GM18498 (cell line): Measurements from ENCODE around the gene ABI3BP.
"Not testable (repeated sequence)": the region's sequence is repeated elsewhere in the genome, so short reads cannot be mapped to it uniquely, and the experiment has no call there.

Source experiments
- ATAC-seq: cut with Tn5 transposase; IDR thresholded peaks from one replicate; pipeline ENCODE4 v1.9.1; 2021; ENCODE audit warnings: mild to moderate bottlenecking, moderate library complexity; ENCODE audit not compliant: unreplicated experiment

Gene ABI3BP, protein sequence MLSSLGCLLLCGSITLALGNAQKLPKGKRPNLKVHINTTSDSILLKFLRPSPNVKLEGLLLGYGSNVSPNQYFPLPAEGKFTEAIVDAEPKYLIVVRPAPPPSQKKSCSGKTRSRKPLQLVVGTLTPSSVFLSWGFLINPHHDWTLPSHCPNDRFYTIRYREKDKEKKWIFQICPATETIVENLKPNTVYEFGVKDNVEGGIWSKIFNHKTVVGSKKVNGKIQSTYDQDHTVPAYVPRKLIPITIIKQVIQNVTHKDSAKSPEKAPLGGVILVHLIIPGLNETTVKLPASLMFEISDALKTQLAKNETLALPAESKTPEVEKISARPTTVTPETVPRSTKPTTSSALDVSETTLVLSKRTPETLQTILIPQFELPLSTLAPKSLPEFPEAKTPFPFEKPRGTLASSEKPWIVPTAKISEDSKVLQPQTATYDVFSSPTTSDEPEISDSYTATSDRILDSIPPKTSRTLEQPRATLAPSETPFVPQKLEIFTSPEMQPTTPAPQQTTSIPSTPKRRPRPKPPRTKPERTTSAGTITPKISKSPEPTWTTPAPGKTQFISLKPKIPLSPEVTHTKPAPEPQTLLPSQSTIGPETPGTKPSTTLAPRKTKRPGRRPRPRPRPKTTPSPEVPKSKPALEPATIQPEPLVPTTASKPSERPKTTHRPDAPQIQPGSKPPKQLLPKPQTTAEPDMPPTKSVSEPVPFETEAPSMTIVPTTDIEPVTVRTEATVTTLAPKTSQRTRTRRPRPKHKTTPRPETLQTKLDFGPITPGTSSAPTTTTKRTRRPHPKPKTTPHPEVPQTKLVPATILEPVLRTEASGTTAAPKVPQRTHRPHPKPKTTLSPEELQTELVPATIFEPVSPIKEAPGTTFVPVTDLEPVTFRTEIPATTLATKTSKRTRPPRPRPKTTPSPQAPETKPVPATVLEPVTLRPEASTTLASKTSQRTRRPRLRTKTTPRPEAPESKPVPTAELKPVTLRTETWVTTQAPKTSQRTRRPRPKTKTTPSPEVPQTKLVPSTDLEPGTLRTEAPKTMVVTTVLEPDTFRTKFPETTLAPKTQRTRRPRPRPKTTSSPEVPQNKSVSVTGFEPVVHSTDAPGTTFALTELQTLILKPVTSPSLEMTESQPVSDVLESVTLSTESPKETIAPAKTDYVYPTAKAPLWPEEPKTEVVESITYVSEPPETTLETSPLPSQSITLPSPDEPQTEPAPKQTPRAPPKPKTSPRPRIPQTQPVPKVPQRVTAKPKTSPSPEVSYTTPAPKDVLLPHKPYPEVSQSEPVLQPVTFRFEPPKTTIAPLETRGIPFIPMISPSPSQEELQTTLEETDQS (N-terminal part only)

DNA sequence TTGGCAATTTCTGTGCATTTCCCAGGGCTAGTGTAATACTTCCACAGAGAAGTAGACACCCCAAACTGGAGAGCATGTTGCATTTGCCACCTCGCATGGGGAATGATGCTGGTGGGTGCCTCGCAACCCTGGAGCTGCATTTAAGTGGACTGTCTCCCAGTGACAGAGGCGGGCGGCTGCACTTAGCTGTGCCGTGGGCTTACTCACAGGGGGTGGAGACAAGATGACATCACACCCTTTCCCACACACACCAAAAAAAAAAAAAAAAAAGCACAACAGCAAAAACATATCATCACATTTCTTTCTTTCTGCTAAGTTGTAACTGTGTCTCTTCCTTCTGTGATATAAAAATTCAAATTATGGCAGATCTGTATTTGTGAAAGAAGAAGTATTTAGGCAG is at the start of gene ABI3BP:
Gene ABI3BP (minus strand): TSS at position 113 of the 400 bp plus-strand sequence. CDS start 37 bp downstream, at position 76.
- ATAC-seq, result no peak

DNA sequence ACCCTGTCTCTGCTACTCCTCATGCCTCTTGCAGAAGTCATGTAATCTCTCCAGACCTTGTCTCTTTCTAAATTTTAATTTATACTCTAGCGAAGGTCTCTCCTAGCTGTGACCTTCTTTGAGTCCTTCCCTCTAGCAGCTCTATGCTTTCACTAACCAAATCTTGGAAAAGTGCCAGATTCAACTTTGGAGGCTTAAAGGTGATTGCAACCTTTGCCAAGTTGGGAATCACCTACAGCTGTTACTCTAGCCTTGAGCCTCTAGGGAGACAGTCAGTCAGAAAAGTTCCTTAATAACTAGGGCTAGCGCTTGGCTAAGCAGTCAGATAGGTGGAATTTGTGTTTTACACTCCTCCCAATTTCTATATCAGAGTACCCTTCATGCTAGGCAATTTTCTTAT is 46.1 kb upstream of the ABI3BP start:
- no peak for ATAC-seq

DNA sequence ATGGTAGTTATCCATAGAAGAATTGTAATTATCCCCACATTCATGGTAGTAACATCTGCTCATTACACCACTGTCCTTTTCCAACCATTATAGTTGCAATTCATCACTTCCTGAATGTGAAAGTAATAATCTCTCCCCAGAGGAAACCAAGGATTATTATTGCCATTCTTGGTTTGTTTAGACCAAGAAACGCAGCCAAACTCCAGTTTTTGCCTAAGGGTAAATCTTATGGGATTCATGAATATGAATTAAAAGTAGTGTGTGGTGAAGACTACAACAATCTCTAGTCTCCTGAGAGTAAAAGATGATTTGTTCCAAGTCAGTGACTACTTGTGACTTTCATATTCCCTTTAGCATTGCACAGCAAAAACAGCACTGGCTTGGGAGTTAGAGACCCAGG is 45.7 kb upstream of the ABI3BP start:
- ATAC-seq, result no peak

DNA sequence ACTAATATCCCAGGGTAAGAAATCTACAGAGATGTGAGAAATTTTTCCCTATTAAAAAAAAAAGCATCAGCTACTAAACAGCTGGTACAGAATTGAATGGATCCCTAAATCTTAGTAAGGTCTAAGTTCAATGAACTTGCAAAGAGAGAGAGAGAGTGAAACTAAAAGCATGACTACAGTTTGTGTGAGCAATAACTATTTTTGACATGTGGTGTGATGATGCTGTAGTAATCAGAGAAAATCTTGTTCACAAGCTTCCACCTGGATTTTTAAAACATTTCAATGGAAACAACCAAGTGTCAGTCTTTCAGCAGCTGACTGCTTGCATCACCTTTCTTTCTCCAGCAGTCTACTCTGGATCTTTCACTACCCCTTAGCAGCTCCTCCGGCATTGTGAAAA is 45.2 kb upstream of the ABI3BP start:
- ATAC-seq, result no peak

DNA sequence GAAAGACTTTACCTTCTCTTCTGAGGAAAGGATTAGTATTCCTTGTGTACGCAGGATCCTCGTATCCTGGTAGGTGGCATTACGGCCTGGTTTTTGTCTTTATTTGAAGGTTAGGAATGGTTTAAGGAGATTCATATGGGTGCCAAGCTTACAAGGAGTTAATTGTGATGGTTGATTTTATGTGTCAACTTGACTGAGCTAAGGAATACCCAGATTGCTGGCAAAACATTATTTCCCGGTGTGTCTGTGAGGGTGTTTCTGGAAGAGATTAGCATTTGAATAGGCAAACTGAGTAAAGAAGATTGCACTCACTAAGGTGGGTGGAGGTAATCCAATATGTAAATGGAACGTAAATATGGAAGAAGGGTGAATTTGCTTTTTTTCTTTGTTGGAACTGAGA is 44.4 kb upstream of the ABI3BP start:
- no peak for ATAC-seq

DNA sequence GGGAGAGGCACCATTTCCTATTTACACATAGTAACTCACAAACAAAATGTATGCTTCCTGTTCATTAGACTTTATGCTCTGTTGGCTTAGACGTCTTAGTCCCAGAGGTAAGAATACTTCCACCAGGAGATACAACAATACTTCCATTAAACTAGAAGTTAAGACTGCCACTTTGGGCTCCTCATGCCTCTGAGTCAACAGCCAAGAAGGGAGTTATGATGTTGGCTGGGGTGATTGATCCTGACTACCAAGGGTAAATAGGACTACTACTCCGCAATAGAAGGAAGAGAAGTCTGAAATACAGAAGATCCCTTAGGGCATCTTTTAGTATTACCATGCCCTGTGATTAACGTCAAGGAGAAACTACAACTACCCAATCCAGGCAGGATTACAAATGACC is 43.5 kb upstream of the ABI3BP start:
- ATAC-seq, result no peak

DNA sequence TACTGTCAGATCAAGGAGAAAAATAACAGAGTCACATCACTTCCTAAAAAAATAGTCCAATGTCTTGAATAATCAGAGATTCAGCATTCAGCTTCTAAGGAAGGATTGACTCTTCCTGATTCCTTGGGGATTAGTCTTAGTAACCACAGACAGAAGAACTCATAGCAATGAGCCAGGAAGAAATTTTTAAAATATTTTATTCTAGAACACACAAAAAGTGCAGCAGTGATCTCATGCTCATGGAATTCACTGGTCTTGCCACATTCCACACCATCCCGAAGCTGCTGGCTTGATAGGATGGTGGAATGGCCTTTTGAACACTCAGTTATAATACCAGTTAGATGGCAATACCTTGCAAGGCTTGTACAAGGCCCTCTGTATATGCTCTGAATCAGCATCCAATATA is 43.0 kb upstream of the ABI3BP start:
- ATAC-seq, result no peak

DNA sequence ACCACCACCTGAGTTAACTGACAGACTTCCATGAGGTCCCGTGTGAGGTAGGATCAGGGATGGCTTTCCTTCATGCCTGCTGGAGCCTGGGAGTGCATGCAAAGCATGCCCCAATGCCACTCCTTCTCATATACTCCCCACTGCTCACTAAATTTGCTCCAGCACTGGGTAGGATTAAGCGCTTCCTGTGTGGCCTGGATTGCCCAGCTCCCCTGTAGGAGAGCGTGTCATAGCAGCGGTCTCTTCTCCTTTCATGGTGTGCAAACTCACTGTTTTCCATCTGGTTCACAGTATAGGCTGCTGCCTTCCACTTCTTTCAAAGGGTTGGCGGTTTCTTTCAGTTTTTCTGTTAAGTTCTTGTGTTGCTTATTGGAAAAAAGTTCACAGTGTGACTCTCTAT is 34.1 kb upstream of the ABI3BP start:
- no peak for ATAC-seq

DNA sequence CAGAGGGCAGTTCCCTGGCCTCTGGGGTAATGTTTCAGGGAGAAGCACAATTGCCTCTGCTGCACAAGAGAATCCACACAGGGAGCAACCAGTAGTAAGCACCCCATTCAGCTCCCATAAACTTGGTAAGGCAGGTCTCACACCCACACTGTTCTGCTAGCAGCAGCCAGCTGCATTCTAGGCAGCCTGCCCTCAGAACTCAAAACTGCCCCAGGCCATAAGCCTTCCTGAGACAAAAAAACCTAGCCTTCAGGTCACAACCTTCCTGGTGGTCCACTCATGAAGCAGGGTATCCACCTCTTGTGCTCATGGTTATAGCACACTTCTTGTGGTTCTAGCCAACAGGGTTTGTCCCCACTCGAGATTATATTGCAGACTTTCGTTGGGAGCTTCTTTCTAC is 33.7 kb upstream of the ABI3BP start:
- ATAC-seq, result no peak

DNA sequence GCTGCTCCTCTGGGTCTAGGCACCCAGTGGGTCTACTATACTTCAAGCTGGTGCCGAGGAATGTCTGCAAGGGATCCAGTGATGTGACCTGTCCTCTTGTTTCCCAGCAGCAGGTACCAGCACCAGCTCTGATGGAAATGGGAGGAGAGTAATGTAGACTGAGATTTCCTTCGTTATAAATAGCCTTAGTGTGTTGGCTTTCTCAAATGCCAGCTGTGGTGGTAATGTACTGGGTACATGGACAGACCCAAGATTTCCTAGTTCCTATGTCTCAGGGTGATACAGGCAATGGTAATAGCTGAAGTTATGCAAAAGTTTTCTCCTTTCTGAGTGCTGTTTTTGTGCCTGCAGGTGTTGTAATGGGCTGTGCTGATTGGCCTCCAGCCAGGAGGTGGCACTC is 33.0 kb upstream of the ABI3BP start:
- ATAC-seq, result no peak

DNA sequence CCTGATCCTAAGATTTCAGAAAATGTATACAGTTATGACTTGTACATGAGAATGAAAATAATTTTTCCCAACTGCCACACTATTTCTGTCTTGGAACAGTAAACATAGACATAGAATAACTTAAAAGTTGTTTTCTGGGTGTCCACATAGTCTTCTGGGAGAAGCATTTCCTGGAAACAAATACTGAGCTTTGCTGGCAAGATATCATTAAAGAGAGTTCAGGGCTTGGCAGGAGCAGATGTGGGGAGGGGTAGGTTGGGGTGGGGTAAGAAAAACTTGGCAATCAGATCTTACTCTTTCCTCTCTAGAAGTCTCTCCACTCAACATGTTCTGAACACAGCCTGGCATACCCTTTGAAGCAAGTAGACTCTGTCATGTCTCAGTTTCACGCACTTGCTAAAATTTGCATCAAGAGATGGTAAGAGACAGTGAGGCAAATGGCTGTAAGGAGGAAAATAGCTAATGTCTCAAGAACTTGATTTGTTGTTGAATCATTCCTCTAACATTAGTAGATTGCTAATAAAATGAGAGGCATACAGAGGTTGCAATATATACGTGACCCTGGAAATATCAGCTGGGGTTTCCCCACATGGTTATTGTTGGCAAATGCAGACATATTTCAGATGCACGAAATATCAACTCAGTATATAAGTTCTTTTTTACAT is 27.3 kb upstream of the ABI3BP start:
- no peak for ATAC-seq

DNA sequence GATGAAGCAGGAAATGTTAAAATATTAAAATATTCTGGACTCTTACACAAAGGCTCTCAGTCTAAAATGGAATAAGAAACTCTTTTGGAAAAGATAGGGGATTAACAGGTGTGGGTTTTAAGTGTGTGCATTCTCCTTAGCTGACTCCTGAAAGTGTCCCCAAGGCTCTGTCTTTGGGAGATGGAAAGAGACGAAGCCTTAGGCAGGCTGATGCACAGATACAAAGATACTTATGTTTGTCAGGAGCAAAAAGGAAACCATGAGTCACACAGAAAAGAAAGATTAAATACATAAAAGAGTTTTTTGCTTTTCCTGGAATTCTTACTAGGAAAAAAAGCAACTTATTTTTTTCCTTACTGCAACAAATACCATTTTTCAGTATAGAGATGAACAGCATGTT is 23.8 kb upstream of the ABI3BP start:
- no peak for ATAC-seq

DNA sequence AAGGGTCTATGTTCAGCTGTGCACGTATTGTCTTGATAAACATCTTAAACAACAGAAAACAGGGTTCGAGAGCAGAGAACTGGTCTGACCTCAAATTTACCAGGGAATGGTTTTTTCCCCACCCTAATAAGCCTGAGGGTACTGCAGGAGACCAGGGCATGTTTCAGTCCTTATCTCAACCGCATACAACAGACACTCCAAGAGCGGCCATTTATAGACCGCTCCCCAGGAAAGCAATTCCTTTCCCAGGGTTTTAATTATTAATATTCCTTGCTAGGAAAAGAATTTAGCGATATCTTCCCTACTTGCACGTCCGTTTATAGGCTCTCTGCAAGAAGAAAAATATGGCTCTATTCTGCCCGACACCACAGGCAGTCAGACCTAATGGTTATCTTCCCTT is 19.1 kb upstream of the ABI3BP start:
- not testable (repeated sequence) for ATAC-seq

DNA sequence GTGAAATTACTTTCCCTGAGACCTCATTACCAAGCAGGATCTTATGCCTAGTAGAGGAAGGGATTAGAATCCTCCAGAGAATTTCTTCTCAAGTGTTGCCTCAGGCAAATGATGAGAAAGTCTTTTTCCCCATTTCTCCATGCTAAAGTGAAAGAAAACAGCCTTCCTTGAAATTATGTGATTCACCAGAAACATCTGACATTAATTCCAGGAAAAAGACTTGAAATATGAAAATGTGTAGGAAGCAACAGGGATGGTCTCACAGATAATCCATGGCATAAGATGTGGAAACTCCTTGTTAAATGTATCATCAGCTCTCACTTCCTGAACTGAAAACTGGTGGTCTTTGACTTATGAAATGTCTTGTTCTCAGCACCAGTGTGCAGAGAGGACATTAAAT is 17.9 kb upstream of the ABI3BP start:
- ATAC-seq, result no peak

DNA sequence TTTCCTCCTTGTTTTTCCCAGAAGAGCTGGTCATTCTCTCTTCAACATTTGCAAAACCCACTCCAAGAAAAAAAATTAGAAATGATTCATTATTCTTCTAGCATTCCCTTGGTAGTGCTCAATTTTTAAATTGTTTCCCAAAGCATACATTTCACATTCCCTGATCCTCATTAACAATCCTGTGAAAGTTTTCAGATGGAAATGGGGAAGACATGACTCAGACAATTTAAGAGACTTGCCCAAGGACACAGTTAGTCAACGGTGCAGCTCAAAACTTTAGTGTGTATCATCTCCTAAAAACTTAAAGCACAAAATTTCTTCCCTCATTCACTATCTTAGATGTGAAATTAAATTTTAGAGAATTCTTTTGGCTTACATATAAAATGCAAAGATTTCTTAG is 17.1 kb upstream of the ABI3BP start:
- ATAC-seq, result no peak

DNA sequence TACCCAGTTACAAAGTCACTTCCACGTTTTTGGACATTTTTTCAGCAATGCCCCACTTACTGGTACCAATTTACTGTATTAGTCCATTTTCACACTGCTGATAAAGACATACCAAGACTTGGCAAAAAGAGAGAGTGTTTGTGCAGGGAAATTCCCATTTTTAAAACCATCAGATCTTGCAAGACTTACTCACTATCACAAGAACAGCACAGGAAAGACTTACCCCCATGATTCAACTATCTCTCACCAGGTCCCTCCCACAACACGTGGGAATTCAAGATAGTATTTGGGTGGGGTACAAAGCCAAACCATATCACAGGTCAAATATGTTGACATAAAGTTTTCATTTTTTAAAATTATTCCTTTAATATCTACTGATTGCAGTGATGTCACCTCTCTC is 16.2 kb upstream of the ABI3BP start:
- no peak for ATAC-seq

DNA sequence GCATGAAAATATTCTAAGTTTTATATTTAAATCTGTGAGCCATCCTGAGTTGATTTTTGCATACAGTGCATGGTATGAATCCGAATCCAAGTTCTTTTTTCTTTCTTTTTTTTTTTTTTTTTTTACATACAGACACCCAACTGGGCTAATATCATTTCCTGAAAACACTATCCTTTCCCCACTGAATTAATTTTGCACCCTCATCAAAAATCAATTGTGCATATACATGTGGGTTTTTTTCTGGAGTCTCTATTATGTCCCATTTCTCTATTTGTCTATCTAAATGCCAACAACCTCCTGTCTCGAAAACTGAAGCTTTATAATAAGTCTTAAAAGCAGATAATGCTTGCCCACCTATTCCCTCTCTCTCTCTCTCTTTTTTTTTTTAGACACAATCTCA is 5.9 kb upstream of the ABI3BP start:
- ATAC-seq, result no peak

DNA sequence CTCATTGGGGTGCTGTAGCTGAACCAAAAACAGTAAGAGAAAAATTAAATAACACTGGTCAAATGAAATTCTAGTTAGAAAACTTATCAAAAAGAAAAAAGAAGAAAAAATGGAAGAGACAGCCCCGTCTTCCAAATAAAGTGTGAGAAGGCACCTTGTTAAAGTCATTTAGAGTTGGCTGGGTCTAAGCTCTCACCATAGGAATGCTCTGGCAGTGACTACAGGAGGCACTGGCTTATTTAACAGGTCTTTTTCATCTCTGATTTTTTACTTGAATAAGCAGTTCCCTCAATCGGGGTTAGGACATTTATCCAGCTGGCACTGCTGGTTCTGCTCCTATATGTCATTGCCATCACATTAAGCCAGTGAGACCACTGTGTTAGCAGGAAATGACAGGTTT is 1.6 kb upstream of the ABI3BP start:
- no peak for ATAC-seq

DNA sequence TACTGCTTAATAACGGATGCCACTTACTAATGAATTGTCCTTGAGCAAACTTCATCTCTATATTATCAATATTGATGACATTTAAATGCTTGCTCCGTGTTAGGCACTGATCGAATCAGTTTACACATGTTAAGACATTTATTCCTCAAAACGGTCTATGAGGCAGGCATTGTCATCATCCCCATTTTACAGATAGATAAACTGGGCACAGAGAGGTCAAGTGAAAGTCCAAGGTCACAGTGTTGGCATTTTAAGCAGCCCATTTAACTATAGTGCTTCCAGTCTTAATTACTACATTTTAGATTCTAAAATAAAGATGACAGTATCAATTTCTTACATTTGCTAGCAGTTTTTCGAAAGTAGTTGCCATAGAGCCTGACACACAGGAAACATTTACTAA is 966 bp upstream of the ABI3BP start:
- ATAC-seq, result no peak

DNA sequence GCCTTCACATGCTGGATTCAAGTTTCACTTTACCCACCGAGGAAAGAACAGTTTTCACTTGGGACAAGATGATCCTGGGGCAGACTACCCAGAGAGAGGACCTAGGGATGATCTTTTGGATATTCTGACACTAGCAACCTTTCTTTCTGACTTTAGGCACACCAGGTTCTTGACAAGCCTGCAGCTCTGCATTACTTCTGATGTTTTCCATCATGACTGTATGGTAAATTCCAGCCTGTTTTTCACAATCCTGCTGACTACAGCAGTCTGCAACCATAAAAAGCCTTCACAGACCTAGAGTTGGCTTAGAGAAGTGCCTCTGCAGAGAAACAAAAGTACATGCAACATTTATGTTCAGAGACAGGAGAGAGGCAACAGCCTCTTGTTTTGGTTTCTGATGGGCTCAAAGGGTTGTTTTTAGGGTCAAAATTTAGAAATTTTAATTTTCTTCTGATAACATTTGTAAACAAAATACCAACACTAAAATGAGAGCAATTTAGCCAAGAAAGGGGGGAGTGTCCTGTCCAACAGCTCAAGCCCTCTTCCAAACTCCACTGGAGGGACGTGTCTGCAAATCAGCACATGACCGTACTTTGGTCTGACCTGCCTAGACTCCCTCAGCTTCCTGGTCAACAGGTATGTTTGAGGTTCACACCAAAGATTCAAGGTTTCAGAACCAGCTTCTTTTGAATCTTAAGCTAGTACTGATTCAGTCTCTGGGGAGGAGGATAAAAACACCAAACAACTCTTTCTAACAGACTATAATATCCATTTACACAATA is 799 bp downstream of the ABI3BP start:
- ATAC-seq, result no peak
